DMS 273 (cell line): ENCODE data around the gene LIPE.
A peak's percentile ranks its signal among the peaks of the same experiment; 100 is the strongest.

Experiments
- DNase-seq: peaks from one replicate; lab custom pipeline; 2025; ENCODE audit not compliant: unreplicated experiment; lab: John Stamatoyannopoulos, UW

LIPE gene

DNA sequence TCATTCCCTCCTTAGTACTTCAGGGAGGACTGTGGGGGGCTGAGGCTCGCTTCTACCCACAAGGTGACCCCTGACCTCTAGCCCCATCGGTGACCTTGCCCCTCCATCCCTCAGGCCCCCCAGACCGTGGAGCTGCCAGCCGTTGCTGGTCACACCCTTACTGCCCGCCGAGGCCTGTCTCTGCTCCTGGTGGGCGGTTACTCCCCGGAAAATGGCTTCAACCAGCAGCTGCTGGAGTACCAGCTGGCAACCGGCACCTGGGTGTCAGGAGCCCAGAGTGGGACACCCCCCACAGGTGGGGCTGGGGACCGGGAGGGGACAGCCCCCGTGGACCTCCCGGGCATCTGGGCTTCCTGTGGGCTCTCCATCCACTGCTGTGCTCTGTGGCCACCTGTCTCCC, 69.9 kb downstream of the LIPE start:
- no peak for DNase-seq

DNA sequence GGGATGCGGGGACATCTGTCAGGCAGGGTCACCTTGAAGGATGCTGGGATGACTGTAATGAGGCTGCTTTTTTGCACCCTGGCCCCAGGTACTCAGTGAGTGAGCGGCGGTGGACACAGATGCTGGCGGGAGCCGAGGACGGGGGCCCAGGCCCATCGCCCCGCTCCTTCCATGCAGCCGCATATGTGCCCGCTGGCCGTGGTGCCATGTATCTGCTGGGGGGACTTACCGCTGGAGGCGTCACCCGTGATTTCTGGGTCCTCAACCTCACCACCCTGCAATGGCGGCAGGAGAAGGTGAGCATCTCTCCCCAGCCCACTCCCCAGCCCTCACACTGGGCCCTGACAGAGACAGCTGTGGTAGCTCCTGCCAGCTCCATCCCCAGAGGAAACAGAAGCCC, 70.5 kb downstream of the LIPE start:
- DNase-seq = no peak

DNA sequence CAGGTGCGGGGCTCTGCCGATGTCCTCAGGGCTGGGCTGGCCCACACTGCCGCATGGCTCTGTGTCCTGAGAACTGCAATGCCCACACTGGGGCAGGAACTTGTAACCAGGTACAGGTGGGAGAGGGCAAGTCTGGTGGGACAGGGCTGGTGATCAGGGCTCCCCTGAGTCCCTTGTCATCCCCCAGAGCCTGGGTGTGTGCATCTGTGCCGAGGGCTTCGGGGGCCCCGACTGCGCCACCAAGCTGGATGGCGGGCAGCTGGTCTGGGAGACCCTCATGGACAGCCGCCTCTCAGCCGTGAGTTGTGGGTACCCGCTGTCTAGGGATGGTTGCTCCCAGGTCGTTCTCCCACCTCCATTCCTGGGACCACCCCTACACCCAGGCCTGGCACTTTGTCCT, 71.3 kb downstream of the LIPE start:
- no peak for DNase-seq

DNA sequence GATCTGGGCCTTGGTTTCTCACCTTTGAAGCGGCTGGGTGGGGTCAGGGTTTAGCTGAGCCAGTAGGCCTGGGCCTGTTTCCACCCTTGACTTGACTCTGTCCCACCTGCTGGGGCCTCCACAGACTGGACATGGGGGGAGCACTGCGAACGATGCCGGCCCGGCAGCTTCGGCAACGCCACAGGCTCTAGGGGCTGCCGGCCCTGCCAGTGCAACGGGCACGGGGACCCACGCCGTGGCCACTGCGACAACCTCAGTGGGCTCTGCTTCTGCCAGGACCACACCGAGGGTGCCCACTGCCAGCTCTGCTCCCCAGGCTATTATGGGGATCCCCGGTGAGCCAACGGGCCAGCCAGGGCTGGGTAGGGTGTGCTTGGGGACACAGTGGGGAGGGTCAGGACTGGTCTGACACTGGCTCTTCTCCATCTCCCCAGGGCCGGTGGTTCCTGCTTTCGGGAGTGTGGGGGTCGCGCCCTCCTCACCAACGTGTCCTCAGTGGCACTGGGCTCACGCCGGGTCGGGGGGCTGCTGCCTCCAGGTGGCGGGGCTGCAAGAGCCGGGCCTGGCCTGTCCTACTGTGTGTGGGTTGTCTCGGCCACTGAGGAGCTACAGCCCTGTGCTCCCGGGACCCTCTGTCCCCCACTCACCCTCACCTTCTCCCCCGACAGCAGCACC, 73.7 kb downstream of the LIPE start:
- DNase-seq = no peak

DNA sequence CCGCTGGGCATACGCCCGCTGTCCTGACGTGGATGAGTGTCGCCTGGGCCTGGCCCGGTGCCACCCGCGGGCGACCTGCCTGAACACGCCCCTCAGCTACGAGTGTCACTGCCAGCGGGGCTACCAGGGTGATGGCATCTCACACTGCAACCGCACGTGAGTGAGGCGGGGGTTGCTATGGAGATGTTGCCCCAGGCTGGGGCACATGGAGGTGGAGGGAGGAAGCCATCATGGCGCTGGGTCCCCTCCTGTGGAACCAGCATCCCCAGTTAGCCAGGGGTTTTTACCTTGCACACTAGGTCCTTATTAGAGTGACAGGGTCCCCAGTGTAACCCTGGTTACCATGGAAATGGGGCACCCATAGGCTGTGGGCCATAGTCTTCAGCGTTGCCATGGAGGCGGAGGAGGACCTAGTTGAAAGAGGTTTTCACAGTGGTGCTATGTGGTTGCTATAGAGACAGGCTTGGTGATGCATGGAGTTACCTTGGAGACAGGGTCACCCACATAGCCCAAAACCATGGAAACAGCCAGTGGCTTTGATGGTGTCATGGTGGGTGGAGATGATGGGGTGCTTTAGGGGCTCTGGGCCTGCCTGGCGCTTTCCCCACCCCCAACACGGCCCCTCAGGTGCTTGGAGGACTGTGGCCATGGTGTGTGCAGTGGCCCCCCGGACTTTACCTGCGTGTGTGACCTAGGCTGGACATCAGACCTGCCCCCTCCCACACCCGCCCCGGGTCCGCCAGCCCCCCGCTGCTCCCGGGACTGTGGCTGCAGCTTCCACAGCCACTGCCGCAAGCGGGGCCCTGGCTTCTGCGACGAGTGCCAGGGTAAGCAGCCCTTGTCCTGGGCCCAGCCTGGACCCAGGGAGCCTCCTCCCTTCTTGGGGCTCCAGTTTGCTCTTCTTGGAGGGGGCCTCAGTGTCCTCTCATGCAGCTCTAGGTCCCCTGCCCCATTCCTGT, 74.6 kb downstream of the LIPE start:
- DNase-seq = peak; percentile 41
